Measurements from ENCODE around the gene ITPK1. TPM values are rescaled to one million over a fixed set of nuclear protein-coding genes. Genes with fewer than 3 reads are reported as not detected.

The ITPK1 gene
- total and polyA plus RNA-seq, 10 of the 15 experiments (the other 5 are each of a cell fraction or from before 2014, with no cell fraction given), result 1.3 to 73.2 (median 27.0) TPM

GRCh38 chr14:93062890-93063289, 52.8 kb downstream of the ITPK1 start:
- Histone ChIP-seq H2AFZ (ENCODE audit: control insufficient read depth, low read depth, low read length) (no peak overlapping the region), H3K27me3 (replicated peaks in 1 of 2; ENCODE audit: control insufficient read depth in 2 of 2, insufficient read depth in 2 of 2, low read length in 1 of 2) (no peaks in the 10 kb centered on the region), H3K4me3 (no peak overlapping the region), H4K20me1 (ENCODE audit: control insufficient read depth, insufficient read depth) (no peaks in the 10 kb centered on the region), H3K9me3 (replicated peaks; ENCODE audit: control insufficient read depth, insufficient read depth, low read length) (no peaks in the 10 kb centered on the region), H3K4me2 (ENCODE audit: control insufficient read depth, insufficient read depth) (no peak overlapping the region), H3K36me3 (ENCODE audit: control insufficient read depth in 2 of 2, insufficient read depth in 2 of 2, low read length in 1 of 2) (peaks cover 0 to 4% of the 10 kb centered on the region in 2 experiments; a peak in 2 of 4 replicates), H3K79me2 (ENCODE audit: control insufficient read depth, insufficient read depth, low read length) (peaks cover 22% of the 10 kb centered on the region), H3K27ac (ENCODE audit: control insufficient read depth, insufficient read depth) (no peak overlapping the region), H3K9ac (ENCODE audit: control insufficient read depth, insufficient read depth, low read length) (no peak overlapping the region), H3K4me1 (ENCODE audit: control insufficient read depth, insufficient read depth, low read length) (peaks cover 68% of the 10 kb centered on the region)
- no peak for DNase-seq (ENCODE audit: low read depth, low spot score)
- in situ Hi-C loops (cut with MboI) (no loop called here), intact Hi-C loops (cut with micrococcal nuclease; ENCODE audit: unreplicated experiment) (no loop called here)
- no peak for FAIRE-seq
- CTCF ChIA-PET, result interaction anchor here (1.0 to 6.2 kb wide), 6 partner anchors 10 to 556 kb away, joined by 3 to 43 read pairs (median 3); no protein-coding TSS in a partner anchor
- RAD21 ChIA-PET (ENCODE audit: unreplicated experiment), result interaction anchor here (2.3 kb wide), 1 partner anchor 51 kb away, joined by 11 read pairs; no protein-coding TSS in a partner anchor
- WGBS (ENCODE audit: insufficient coverage, insufficient replicate concordance, low lambda C conversion rate, missing lambda C conversion rate), result 86% methylated on average over 10 of the region's 10 CpGs
- BruUV-seq (replicated peaks), result no TSS peak
- POLR2A ChIA-PET, result interaction anchor here (2.6 kb wide), 1 partner anchor 51 kb away, joined by 14 read pairs; no protein-coding TSS in a partner anchor
- no peak for ATAC-seq
- SMC1A ChIA-PET (ENCODE audit: uncharacterized antibody, unreplicated experiment), result interaction anchor here (4.3 to 5.3 kb wide), 2 partner anchors 9 to 51 kb away, joined by 27 to 31 read pairs; partner anchors contain the start of gene ITPK1
- no peak for TF ChIP-seq ZNF622 (IDR thresholded peaks at IDR 0.05)
- no peak for TF ChIP-seq CTCF (IDR thresholded peaks at IDR 0.05 in 2 of 3, conservative IDR thresholded peaks at IDR 0.05 in 1 of 3; ENCODE audit: control insufficient read depth in 2 of 3, extremely low read depth in 1 of 3, insufficient read depth in 1 of 3, low read depth in 3 of 3, low read length in 3 of 3)
- no peak for TF ChIP-seq LARP7 (IDR thresholded peaks at IDR 0.05)
- TF ChIP-seq CHD4 (IDR thresholded peaks at IDR 0.05), result no peak
- TF ChIP-seq KDM1A (IDR thresholded peaks at IDR 0.05; ENCODE audit: borderline replicate concordance), result no peak
- no peak for TF ChIP-seq SRF (IDR thresholded peaks at IDR 0.05; ENCODE audit: low read depth in 2 of 2, low read length in 2 of 2)
- TF ChIP-seq E4F1 (IDR thresholded peaks at IDR 0.05; ENCODE audit: borderline replicate concordance, partially characterized antibody), result no peak
- TF ChIP-seq NKRF (conservative IDR thresholded peaks at IDR 0.05), result no peak
- TF ChIP-seq POLR2AphosphoS5 (IDR thresholded peaks at IDR 0.05; ENCODE audit: low read length), result no peak
- no peak for TF ChIP-seq BACH1 (IDR thresholded peaks at IDR 0.05; ENCODE audit: borderline replicate concordance)
- TF ChIP-seq CBX5 (IDR thresholded peaks at IDR 0.05; ENCODE audit: low read depth), result no peak
- no peak for TF ChIP-seq JUND (IDR thresholded peaks at IDR 0.05; ENCODE audit: low read depth, low read length)
- no peak for TF ChIP-seq ATF2 (IDR thresholded peaks at IDR 0.05; ENCODE audit: low read length)
- no peak for TF ChIP-seq RB1 (IDR thresholded peaks at IDR 0.05; ENCODE audit: borderline replicate concordance)
- TF ChIP-seq CEBPB (IDR thresholded peaks at IDR 0.05; ENCODE audit: borderline replicate concordance in 1 of 2, low read depth in 2 of 2, low read length in 2 of 2), result no peak
- no peak for TF ChIP-seq E2F4 (IDR thresholded peaks at IDR 0.05; ENCODE audit: low read depth, low read length)

All from GM12878 (cell line).